Lower lobe of right lung (tissue), 2 donors: Measurements from ENCODE around the gene MARVELD2. TPM values are rescaled to one million over a fixed set of nuclear protein-coding genes. Genes with fewer than 3 reads are reported as not detected.
"Not testable (repeated sequence)": the region's sequence is repeated elsewhere in the genome, so short reads cannot be mapped to it uniquely, and the experiment has no call there.

ENCODE experiments used
- ATAC-seq, 2 donors: fragments of 200-7000 bp; cut with Tn5 transposase; one replicate each; pipeline ENCODE4 v1.9.1; 2020 to 2022; ENCODE audit warnings: mild to moderate bottlenecking in 2 of 2, moderate library complexity in 2 of 2
- DNase-seq: peaks from one replicate; pipeline ENCODE4 v3.0.0-alpha.2; 2020
- H3K27ac ChIP-seq: fragments of 200-600 bp; one replicate; pipeline ENCODE4 v1.8.0; 2022
- H3K27me3 ChIP-seq: fragments of 200-600 bp; one replicate; pipeline ENCODE4 v1.8.0; 2022; ENCODE audit warnings: low read depth
- H3K36me3 ChIP-seq: fragments of 200-600 bp; one replicate; pipeline ENCODE4 v1.8.0; 2022; ENCODE audit warnings: mild to moderate bottlenecking
- H3K4me1 ChIP-seq: fragments of 200-600 bp; one replicate; pipeline ENCODE4 v1.8.0; 2022
- H3K4me3 ChIP-seq: fragments of 200-600 bp; one replicate; pipeline ENCODE4 v1.8.0; 2022; ENCODE audit warnings: mild to moderate bottlenecking
- H3K9me3 ChIP-seq: fragments of 200-600 bp; one replicate; pipeline ENCODE4 v1.8.0; 2022
- intact Hi-C: fragments of 100-400 bp; cut with DNase I; formaldehyde crosslinking; loops from one replicate; pipeline ENCODE4 v1.11.0; 2022
- long read RNA-seq: library from polyadenylated mRNA; unstranded; transcript quantifications from one replicate; pipeline ENCODE4 v2.0.0, GENCODE V29; 2021
- total RNA-seq: library from RNA; stranded (reverse); fragmentation: NEBNext Ultra II Directional; extraction: Animal tissue kit (Norgen Biotek cat#: 25700); gene quantifications from one replicate; pipeline ENCODE4 v1.2.1, GENCODE V29; 2021
- TF ChIP-seq, protein P1 (sequence below): fragments of 200-600 bp; IDR thresholded peaks from one replicate; pipeline ENCODE4 v1.8.0; 2022; ENCODE audit warnings: antibody characterized with exemption, mild to moderate bottlenecking
- donor health status: DM: no; HTN: yes; CAD: no; lungs with severe emphysema.

MARVELD2 gene, protein sequence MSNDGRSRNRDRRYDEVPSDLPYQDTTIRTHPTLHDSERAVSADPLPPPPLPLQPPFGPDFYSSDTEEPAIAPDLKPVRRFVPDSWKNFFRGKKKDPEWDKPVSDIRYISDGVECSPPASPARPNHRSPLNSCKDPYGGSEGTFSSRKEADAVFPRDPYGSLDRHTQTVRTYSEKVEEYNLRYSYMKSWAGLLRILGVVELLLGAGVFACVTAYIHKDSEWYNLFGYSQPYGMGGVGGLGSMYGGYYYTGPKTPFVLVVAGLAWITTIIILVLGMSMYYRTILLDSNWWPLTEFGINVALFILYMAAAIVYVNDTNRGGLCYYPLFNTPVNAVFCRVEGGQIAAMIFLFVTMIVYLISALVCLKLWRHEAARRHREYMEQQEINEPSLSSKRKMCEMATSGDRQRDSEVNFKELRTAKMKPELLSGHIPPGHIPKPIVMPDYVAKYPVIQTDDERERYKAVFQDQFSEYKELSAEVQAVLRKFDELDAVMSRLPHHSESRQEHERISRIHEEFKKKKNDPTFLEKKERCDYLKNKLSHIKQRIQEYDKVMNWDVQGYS
- total RNA-seq: 26.2 TPM
- long read RNA-seq, full-length matches to known transcripts: 19 of 51 reads
- long read RNA-seq, partial matches to known transcripts: 13 of 51 reads
- long read RNA-seq, other reads (novel, unspliced or antisense): 19 of 51 reads

DNA sequence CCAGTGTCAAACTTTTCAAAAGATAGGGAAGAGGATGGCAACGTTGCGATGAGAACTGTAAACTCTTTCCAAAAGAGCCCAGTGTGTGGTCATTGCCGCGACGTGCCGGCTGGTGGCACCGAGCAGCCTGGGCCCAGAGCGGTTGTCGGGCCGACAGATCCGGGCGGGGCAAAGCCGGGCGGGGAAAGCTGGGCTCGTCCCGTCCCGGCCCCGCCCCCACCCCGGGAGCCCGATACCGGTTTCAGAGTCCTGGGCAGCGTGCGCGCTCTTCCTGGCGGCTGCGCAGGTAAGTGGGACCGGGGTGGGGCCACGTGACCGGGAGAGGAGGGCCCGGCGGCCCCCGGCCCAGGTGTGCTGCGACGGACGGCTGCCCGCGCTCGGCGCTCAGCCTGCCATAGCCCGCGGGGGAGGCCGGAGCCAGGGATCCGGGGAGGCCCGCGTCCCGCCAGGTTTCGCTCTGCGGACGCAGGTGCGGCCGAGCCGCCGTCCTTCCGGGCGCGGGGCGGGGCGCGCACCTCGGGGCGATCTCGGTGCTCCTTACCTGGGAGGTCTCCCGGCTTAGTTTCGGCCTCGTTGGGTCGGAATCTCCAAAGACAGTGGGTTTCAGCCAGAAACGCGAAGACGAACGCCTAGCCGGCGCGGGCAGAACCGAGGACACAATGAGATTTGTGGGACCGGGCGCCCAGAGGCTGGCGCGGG is at the start of gene MARVELD2:
TSS of gene MARVELD2 (plus strand) at position 232 of the 699 bp plus-strand sequence. CDS start 4,270 bp downstream, outside the sequence.
- intact Hi-C loops: no loop called here
- TF ChIP-seq, protein P1, sequence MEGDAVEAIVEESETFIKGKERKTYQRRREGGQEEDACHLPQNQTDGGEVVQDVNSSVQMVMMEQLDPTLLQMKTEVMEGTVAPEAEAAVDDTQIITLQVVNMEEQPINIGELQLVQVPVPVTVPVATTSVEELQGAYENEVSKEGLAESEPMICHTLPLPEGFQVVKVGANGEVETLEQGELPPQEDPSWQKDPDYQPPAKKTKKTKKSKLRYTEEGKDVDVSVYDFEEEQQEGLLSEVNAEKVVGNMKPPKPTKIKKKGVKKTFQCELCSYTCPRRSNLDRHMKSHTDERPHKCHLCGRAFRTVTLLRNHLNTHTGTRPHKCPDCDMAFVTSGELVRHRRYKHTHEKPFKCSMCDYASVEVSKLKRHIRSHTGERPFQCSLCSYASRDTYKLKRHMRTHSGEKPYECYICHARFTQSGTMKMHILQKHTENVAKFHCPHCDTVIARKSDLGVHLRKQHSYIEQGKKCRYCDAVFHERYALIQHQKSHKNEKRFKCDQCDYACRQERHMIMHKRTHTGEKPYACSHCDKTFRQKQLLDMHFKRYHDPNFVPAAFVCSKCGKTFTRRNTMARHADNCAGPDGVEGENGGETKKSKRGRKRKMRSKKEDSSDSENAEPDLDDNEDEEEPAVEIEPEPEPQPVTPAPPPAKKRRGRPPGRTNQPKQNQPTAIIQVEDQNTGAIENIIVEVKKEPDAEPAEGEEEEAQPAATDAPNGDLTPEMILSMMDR: peak; percentile 64
- H3K36me3 ChIP-seq: peaks cover 35% of the 10 kb centered on the region
- H3K4me3 ChIP-seq: peak within 1 kb of the TSS; percentile 77
- peak within 1 kb of the TSS; percentile 89 for H3K27ac ChIP-seq
- no peaks in the 10 kb centered on the region for H3K27me3 ChIP-seq
- ATAC-seq: peak; percentile 99
- DNase-seq: peak; percentile 96
- no peaks in the 10 kb centered on the region for H3K9me3 ChIP-seq
- peaks cover 9% of the 10 kb centered on the region for H3K4me1 ChIP-seq

DNA sequence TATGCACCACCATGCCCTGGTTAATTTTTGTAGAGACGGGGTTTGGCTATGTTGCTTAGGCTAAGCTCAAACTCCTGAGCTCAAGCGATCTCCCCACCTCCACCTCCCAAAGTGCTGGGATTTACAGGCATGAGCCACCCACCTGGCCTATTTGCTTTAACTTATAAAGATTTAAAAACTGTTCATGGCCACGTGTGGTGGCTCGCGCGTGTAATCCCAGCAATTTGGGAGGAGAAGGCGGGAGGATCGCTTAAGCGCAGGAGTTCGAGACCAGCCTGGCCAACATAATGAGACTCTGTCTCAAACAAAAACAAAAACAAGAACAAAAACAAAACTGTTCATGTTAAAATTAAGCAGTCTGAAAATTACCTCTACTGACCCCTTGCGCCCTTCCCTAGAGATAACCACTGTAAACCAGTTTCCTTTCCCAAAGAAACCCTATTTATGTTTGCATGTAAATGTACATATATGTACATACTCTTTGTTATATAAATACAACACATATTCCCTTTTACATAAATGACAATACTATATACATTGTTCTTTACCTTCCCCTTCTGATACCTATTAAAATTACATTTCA is 47.1 kb upstream of the MARVELD2 start:
- H3K36me3 ChIP-seq: peaks cover 47% of the 10 kb centered on the region
- intact Hi-C loops: no loop called here
- H3K4me1 ChIP-seq: peaks cover 31% of the 10 kb centered on the region
- TF ChIP-seq, protein P1: no peak
- H3K27me3 ChIP-seq: no peaks in the 10 kb centered on the region
- no peaks in the 10 kb centered on the region for H3K9me3 ChIP-seq
- no peak for DNase-seq
- peak overlapping the region; percentile 99 for H3K27ac ChIP-seq
- H3K4me3 ChIP-seq: peak overlapping the region; percentile 87
- no peak for ATAC-seq

DNA sequence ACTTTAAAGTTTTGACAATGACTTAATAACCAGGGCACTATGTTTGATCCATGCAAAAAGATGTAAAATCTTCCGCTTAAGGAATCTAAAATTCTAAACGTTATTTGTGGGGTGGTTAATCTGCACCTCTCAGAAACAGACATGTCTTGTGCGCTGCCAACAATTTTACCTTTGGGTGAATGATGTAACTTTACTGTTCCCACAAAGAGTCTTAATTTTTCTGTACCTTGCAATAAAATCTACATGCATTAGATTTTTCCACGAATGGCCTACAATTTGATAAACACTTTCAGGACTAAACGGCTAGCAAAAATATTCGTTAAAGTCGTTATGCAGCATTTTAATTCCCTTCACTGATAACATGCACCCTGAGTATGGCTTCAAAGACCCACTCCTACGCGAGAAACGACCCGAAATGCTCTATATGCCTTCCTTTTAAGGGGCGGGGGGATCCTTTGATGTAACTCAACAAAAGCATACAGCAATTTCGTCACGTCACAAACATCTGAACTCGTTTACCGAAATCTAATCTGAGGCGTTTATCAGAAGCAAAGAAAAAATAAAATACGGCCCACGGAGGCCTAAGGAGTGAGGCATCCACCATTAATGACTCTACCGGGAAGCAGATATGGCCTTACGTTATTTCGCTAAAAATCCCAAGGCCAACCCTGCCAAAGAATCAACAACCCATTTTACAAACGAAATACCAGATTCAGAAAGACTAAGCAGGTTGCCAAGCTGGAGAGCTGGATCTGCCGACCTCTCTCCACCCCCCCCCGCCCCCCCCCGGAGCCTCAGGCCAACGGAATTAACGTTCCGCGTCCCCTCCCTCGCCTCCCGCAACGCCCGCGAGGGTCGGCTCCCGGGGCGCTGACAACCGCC is 46.2 kb upstream of the MARVELD2 start:
- ATAC-seq (peak; percentile 70 to 80), DNase-seq (no peak)
- peaks cover 38% of the 10 kb centered on the region for H3K36me3 ChIP-seq
- peaks cover 31% of the 10 kb centered on the region for H3K4me1 ChIP-seq
- no peaks in the 10 kb centered on the region for H3K9me3 ChIP-seq
- intact Hi-C loops: no loop called here
- peak overlapping the region; percentile 87 for H3K4me3 ChIP-seq
- H3K27me3 ChIP-seq: no peaks in the 10 kb centered on the region
- TF ChIP-seq, protein P1: no peak
- peak overlapping the region; percentile 99 for H3K27ac ChIP-seq

DNA sequence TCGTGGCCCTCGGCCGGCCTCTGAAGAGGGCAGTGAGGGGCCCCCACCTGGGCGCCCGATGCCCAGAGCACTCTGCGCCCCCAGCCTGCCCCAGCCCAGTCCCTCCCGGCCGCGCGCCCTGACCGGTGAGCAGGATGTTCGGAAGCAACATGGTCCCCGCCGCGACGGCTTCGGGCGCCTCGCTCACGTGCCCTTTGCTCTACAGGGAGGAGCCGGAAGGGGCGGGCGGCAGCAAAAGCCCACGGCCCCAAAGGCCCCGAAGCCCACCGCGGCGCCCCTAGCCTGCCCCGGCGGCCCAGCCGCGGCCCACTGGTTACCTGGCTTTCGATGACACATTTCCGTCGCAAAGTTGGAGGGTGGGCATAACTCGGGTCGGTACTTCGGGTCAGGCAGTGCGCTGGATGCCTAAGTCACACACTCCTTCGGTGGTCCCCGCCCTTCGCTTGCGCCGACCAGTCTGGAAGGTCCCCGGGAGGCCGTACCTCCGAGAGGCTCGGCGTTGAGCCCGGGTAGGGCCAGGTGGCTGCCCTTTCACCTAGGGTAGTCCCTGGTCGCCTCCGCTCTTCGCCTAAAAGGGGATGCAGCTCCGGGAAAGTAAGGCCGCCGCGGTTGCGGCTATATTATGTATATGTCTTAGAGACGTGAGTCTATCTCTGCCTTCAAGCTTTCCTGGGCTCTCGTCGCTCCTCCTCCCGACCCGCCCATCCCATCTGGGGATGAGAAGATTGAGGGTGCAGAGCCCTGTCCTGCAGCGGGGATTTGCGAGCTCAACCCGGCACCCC is 45.4 kb upstream of the MARVELD2 start, which contains the start of the genes AK6, RAD17 and TAF9:
TSS of gene AK6 (minus strand) at position 181 of the 782 bp plus-strand sequence. CDS start at position 151, 30 bp downstream.
TSS of gene RAD17 (plus strand) at position 479 of the 782 bp plus-strand sequence. CDS start 2,391 bp downstream, outside the sequence.
TSS of gene TAF9 (minus strand) at position 181 of the 782 bp plus-strand sequence. CDS start 3,783 bp downstream, outside the sequence.
- peaks cover 33% of the 10 kb centered on the region for H3K36me3 ChIP-seq
- DNase-seq (peak; percentile 96), ATAC-seq (peak; percentile 99)
- H3K4me1 ChIP-seq: peaks cover 31% of the 10 kb centered on the region
- TF ChIP-seq, protein P1: no peak
- H3K9me3 ChIP-seq: no peaks in the 10 kb centered on the region
- no peaks in the 10 kb centered on the region for H3K27me3 ChIP-seq
- intact Hi-C loops: no loop called here
- peak within 1 kb of the TSS; percentile 99 for H3K27ac ChIP-seq
- H3K4me3 ChIP-seq: peak within 1 kb of the TSS; percentile 87

DNA sequence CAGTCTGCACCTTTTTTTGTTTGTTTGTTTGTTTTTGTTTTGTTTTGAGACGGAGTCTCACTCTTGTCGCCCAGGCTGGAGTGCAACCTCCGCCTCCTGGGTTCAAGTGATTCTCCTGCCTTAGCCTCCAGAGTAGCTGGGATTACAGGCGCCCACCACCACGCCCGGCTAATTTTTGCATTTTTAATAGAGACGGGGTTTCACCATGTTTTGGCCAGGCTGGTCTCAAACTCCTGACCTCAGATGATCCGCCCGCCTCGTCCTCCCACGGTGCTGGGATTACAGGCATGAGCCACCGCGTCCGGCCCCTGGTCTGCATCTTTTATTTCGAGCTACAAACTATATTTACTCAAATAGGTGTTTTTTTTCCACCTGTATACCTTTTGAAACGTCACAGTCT is 44.6 kb upstream of the MARVELD2 start:
- H3K27me3 ChIP-seq, DNase-seq, H3K9me3 ChIP-seq, intact Hi-C loops, ATAC-seq: not testable (repeated sequence)
- H3K4me1 ChIP-seq: peaks cover 31% of the 10 kb centered on the region
- peak overlapping the region; percentile 87 for H3K4me3 ChIP-seq
- H3K27ac ChIP-seq: peak overlapping the region; percentile 99
- peaks cover 33% of the 10 kb centered on the region for H3K36me3 ChIP-seq
